ENCODE results near the gene HSPBP1. TPM values are rescaled to one million over a fixed set of nuclear protein-coding genes. Genes with fewer than 3 reads are reported as not detected.

HSPBP1 gene
- polyA plus RNA-seq, 3 donors from 2014 or later = 42.6 to 46.7 (median 46.3) TPM

Other genes starting within 250 kb of the HSPBP1 start
- gene GP6, start 241.8 kb downstream of the HSPBP1 start, polyA plus RNA-seq = under 1 TPM in 2 of 3 donors, not detected in 1; 0.64 to 0.78 TPM
- 10 to 100 TPM in 1 of 3 donors, 1 to 10 TPM in 2; 4.2 to 17.0 (median 4.5) TPM for gene RDH13, start 217.0 kb downstream of the HSPBP1 start, polyA plus RNA-seq
- 1 to 10 TPM; 4.5 to 7.3 (median 6.4) TPM for gene EPS8L1, start 204.2 kb downstream of the HSPBP1 start, polyA plus RNA-seq
- gene PPP1R12C, start 162.5 kb downstream of the HSPBP1 start, polyA plus RNA-seq = 1 to 10 TPM in 2 of 3 donors, under 1 TPM in 1; 0.63 to 8.5 (median 3.5) TPM
- gene TNNT1, start 130.9 kb downstream of the HSPBP1 start, polyA plus RNA-seq = not detected
- gene TNNI3, start 122.4 kb downstream of the HSPBP1 start, polyA plus RNA-seq = 1 to 10 TPM in 1 of 3 donors, not detected in 2; 1.5 TPM
- gene DNAAF3, start 113.5 kb downstream of the HSPBP1 start, polyA plus RNA-seq = not detected
- under 1 TPM in 2 of 3 donors, not detected in 1; 0.55 to 0.96 TPM for gene SYT5, start 99.8 kb downstream of the HSPBP1 start, polyA plus RNA-seq
- not detected for gene PTPRH, start 70.6 kb downstream of the HSPBP1 start, polyA plus RNA-seq
- gene TMEM86B, start 51.3 kb downstream of the HSPBP1 start, polyA plus RNA-seq = 1 to 10 TPM in 1 of 3 donors, under 1 TPM in 1, not detected in 1; 0.59 to 2.4 TPM
- gene PPP6R1, start 21.1 kb downstream of the HSPBP1 start, polyA plus RNA-seq = 100 to 1,000 TPM in 1 of 3 donors, 10 to 100 TPM in 2; 43.1 to 123 (median 47.9) TPM
- gene BRSK1, start 3.9 kb upstream of the HSPBP1 start, polyA plus RNA-seq = not detected
- gene TMEM150B, start 45.2 kb upstream of the HSPBP1 start, polyA plus RNA-seq = not detected
- 1 to 10 TPM in 2 of 3 donors, under 1 TPM in 1; 0.79 to 2.2 (median 2.1) TPM for gene KMT5C, start 59.8 kb upstream of the HSPBP1 start, polyA plus RNA-seq
- under 1 TPM in 1 of 3 donors, not detected in 2; 0.16 TPM for gene COX6B2, start 74.6 kb upstream of the HSPBP1 start, polyA plus RNA-seq
- gene GARIN5B, start 83.2 kb upstream of the HSPBP1 start, polyA plus RNA-seq = not detected
- not detected for gene IL11, start 90.4 kb upstream of the HSPBP1 start, polyA plus RNA-seq
- gene TMEM190, start 96.7 kb upstream of the HSPBP1 start, polyA plus RNA-seq = not detected
- gene TMEM238, start 104.2 kb upstream of the HSPBP1 start, polyA plus RNA-seq = 1 to 10 TPM in 1 of 3 donors, not detected in 2; 1.0 TPM
- gene RPL28, start 105.8 kb upstream of the HSPBP1 start, polyA plus RNA-seq = 100 to 1,000 TPM; 118 to 365 (median 350) TPM
- 10 to 100 TPM; 40.2 to 72.1 (median 47.0) TPM for gene UBE2S, start 127.7 kb upstream of the HSPBP1 start, polyA plus RNA-seq
- not detected for gene SHISA7, start 163.2 kb upstream of the HSPBP1 start, polyA plus RNA-seq
- 10 to 100 TPM; 30.4 to 46.0 (median 34.2) TPM for gene ISOC2, start 181.5 kb upstream of the HSPBP1 start, polyA plus RNA-seq
- gene C19orf85, start 184.6 kb upstream of the HSPBP1 start, polyA plus RNA-seq = not detected
- under 1 TPM; 0.14 to 0.72 (median 0.21) TPM for gene ZNF628, start 196.5 kb upstream of the HSPBP1 start, polyA plus RNA-seq
- 1 to 10 TPM in 2 of 3 donors, not detected in 1; 2.7 to 4.8 TPM for gene NAT14, start 205.1 kb upstream of the HSPBP1 start, polyA plus RNA-seq
- gene SSC5D, start 208.3 kb upstream of the HSPBP1 start, polyA plus RNA-seq = not detected